Measurements from ENCODE around the gene TMEM117. TPM values are rescaled to one million over a fixed set of nuclear protein-coding genes. Genes with fewer than 3 reads are reported as not detected.

TMEM117 gene
- total RNA-seq, 2 experiments from 2014 or later, result 0.95 to 7.1 TPM

DNA sequence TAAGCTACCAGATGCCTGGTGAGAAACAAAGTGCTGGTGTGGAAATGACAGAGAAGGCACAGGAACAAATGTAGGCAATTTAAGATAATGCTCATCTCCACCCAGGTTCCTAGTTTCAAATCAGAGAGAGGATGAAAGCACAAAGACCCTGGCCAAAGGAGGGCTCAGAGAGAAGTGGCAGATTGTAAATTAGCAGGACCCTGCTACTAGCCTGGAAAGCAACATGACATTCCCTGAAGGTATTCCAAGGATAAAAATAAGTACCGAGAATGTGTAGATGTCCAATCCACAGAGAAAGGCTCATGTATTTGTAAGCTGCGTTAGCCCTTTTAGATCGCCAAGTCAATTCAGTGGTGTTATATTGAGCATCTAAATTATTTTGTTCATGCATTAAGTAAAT lies 324.0 kb downstream of the TMEM117 start:
- intact Hi-C loops (cut with micrococcal nuclease; ENCODE audit: unreplicated experiment), result no loop called here
- Histone ChIP-seq H3K36me3 (ENCODE audit: insufficient read depth, low read length) (no peaks in the 10 kb centered on the region), H3K27ac (ENCODE audit: low read depth, low read length, poor library complexity, severe bottlenecking) (no peak overlapping the region), H3K4me1 (ENCODE audit: insufficient read depth, low read length, poor library complexity, severe bottlenecking) (no peaks in the 10 kb centered on the region), H4K20me1 (ENCODE audit: insufficient read depth, low read length) (no peaks in the 10 kb centered on the region), H3K4me2 (ENCODE audit: low read length) (no peak overlapping the region), H3K79me2 (ENCODE audit: insufficient read depth, low read depth, low read length) (no peaks in the 10 kb centered on the region), H3K9me3 (ENCODE audit: low read length) (no peaks in the 10 kb centered on the region), H2AFZ (ENCODE audit: low read length) (no peak overlapping the region), H3K4me3 (ENCODE audit: low read depth, low read length, poor library complexity, severe bottlenecking) (no peak overlapping the region), H3K9me2 (ENCODE audit: insufficient read depth, low read length) (no peaks in the 10 kb centered on the region)
- CTCF ChIA-PET (ENCODE audit: unreplicated experiment), result no interaction called here
- no TSS peak for BruUV-seq (replicated peaks)
- DNase-seq (ENCODE audit: low spot score), result no peak
- TF ChIP-seq, protein P1, sequence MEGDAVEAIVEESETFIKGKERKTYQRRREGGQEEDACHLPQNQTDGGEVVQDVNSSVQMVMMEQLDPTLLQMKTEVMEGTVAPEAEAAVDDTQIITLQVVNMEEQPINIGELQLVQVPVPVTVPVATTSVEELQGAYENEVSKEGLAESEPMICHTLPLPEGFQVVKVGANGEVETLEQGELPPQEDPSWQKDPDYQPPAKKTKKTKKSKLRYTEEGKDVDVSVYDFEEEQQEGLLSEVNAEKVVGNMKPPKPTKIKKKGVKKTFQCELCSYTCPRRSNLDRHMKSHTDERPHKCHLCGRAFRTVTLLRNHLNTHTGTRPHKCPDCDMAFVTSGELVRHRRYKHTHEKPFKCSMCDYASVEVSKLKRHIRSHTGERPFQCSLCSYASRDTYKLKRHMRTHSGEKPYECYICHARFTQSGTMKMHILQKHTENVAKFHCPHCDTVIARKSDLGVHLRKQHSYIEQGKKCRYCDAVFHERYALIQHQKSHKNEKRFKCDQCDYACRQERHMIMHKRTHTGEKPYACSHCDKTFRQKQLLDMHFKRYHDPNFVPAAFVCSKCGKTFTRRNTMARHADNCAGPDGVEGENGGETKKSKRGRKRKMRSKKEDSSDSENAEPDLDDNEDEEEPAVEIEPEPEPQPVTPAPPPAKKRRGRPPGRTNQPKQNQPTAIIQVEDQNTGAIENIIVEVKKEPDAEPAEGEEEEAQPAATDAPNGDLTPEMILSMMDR (conservative IDR thresholded peaks at IDR 0.05; ENCODE audit: low read length), result no peak
- TF ChIP-seq EZH2phosphoT487 (IDR thresholded peaks at IDR 0.05; ENCODE audit: borderline replicate concordance, low read depth, low read length), result no peak
- POLR2A ChIA-PET, result no interaction called here

DNA sequence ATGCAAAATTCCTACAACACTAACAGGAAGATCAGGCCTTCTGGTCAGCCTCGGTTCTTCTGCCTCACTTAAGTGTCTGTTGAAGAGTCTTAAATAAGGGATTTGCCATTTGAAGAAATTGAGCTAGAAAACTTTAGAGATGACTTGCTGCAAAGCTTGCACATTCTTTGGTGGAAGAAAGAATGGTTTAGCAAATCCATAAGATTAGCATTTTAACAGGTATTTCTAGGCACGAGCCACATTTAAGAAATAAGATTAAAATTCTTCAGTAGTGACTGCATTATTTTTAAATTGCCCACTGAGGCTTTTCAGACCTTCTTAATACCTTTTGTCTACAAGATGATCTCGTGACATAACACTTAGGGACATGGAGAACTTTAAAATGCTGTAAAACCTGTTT lies 327.1 kb downstream of the TMEM117 start:
- no peaks in the 10 kb centered on the region; the same call in 1 of the 2 replicates for H3K9me2 ChIP-seq (ENCODE audit: insufficient read depth, low read length)
- H3K9me3 ChIP-seq (ENCODE audit: low read length), result no peaks in the 10 kb centered on the region
- no peak overlapping the region for H3K27ac ChIP-seq (ENCODE audit: low read depth, low read length, poor library complexity, severe bottlenecking)
- ChIA-PET CTCF (ENCODE audit: unreplicated experiment) (no interaction called here), POLR2A (no interaction called here)
- no peaks in the 10 kb centered on the region for H3K36me3 ChIP-seq (ENCODE audit: insufficient read depth, low read length)
- DNase-seq (ENCODE audit: low spot score), result no peak
- intact Hi-C loops (cut with micrococcal nuclease; ENCODE audit: unreplicated experiment), result no loop called here
- no peak overlapping the region for H3K4me2 ChIP-seq (ENCODE audit: low read length)
- no peak overlapping the region for H2AFZ ChIP-seq (ENCODE audit: low read length)
- H3K79me2 ChIP-seq (ENCODE audit: insufficient read depth, low read depth, low read length), result no peaks in the 10 kb centered on the region
- no peaks in the 10 kb centered on the region for H4K20me1 ChIP-seq (ENCODE audit: insufficient read depth, low read length)
- H3K4me1 ChIP-seq (ENCODE audit: insufficient read depth, low read length, poor library complexity, severe bottlenecking), result no peaks in the 10 kb centered on the region
- H3K4me3 ChIP-seq (ENCODE audit: low read depth, low read length, poor library complexity, severe bottlenecking), result no peak overlapping the region
- TF ChIP-seq EZH2phosphoT487 (IDR thresholded peaks at IDR 0.05; ENCODE audit: borderline replicate concordance, low read depth, low read length), result no peak
- TF ChIP-seq, protein P1 (conservative IDR thresholded peaks at IDR 0.05; ENCODE audit: low read length), result no peak
- BruUV-seq (replicated peaks), result no TSS peak

DNA sequence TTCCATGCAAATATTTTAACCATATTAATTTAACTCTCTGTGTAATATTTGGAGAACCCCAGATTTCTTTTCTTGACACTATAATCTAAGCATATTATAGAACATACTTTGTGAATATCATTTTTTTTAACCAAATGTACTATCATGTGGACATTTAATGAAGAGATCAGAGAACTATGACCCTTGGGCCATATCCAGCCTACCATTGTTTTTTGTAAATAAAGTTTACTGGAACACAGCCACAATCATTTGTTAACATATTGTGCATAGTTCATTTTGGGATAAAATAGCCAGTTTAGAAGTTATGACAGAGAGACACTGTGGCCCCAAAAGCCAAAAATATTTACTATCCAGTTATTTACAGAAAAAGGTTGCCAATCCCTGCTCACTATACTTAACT lies 338.2 kb downstream of the TMEM117 start:
- TF ChIP-seq, protein P1 (conservative IDR thresholded peaks at IDR 0.05; ENCODE audit: low read length), result no peak
- TF ChIP-seq EZH2phosphoT487 (IDR thresholded peaks at IDR 0.05; ENCODE audit: borderline replicate concordance, low read depth, low read length), result no peak
- Histone ChIP-seq H4K20me1 (ENCODE audit: insufficient read depth, low read length) (no peaks in the 10 kb centered on the region), H3K27ac (ENCODE audit: low read depth, low read length, poor library complexity, severe bottlenecking) (no peak overlapping the region), H3K9me3 (ENCODE audit: low read length) (no peaks in the 10 kb centered on the region), H3K9me2 (ENCODE audit: insufficient read depth, low read length) (no peaks in the 10 kb centered on the region), H3K4me3 (ENCODE audit: low read depth, low read length, poor library complexity, severe bottlenecking) (no peak overlapping the region), H2AFZ (ENCODE audit: low read length) (no peak overlapping the region), H3K4me1 (ENCODE audit: insufficient read depth, low read length, poor library complexity, severe bottlenecking) (no peaks in the 10 kb centered on the region), H3K4me2 (ENCODE audit: low read length) (no peak overlapping the region), H3K79me2 (ENCODE audit: insufficient read depth, low read depth, low read length) (no peaks in the 10 kb centered on the region), H3K36me3 (ENCODE audit: insufficient read depth, low read length) (no peaks in the 10 kb centered on the region)
- CTCF ChIA-PET (ENCODE audit: unreplicated experiment), result no interaction called here
- intact Hi-C loops (cut with micrococcal nuclease; ENCODE audit: unreplicated experiment), result loop anchor here (5.0 kb wide), 1 partner anchor 323 kb away; no protein-coding TSS in a partner anchor
- no peak for DNase-seq (ENCODE audit: low spot score)
- no TSS peak for BruUV-seq (replicated peaks)
- POLR2A ChIA-PET, result interaction anchor here (1.0 kb wide), 1 partner anchor 25 kb away, joined by 4 read pairs; no protein-coding TSS in a partner anchor

All from OCI-LY7 (cell line).